Suppressor macrophage treated with lipopolysaccharide for 1 hour (primary cell): ENCODE results near the gene MCTP2.
"Not testable (repeated sequence)": the region's sequence is repeated elsewhere in the genome, so short reads cannot be mapped to it uniquely, and the experiment has no call there.

Experiments
- DNase-seq, 3 donors: peaks; one replicate each; pipeline ENCODE4 v3.0.0-alpha.2; 2020 to 2022

MCTP2 gene

GRCh38 chr15:94236608-94237007, 5.2 kb downstream of the MCTP2 start:
- no peak for DNase-seq

GRCh38 chr15:94237903-94238302, 6.5 kb downstream of the MCTP2 start:
- no peak for DNase-seq

- no peak for DNase-seq
Observed at GRCh38 chr15:94238539-94239118, 7.3 kb downstream of the MCTP2 start.

- DNase-seq, result no peak
Observed at GRCh38 chr15:94239474-94239873, 8.1 kb downstream of the MCTP2 start.

- no peak for DNase-seq
Observed at GRCh38 chr15:94240480-94240879, 9.1 kb downstream of the MCTP2 start.

- DNase-seq, result no peak
Observed at GRCh38 chr15:94242257-94242656, 10.9 kb downstream of the MCTP2 start.

- DNase-seq, result not testable (repeated sequence)
Observed at GRCh38 chr15:94243003-94243402, 11.6 kb downstream of the MCTP2 start.

- no peak for DNase-seq
Observed at GRCh38 chr15:94243418-94243817, 12.1 kb downstream of the MCTP2 start.

GRCh38 chr15:94246016-94246415, 14.7 kb downstream of the MCTP2 start:
- no peak for DNase-seq

GRCh38 chr15:94247789-94248638, 16.7 kb downstream of the MCTP2 start:
- no peak for DNase-seq

- DNase-seq, result no peak
Observed at GRCh38 chr15:94250801-94251200, 19.4 kb downstream of the MCTP2 start.

- no peak for DNase-seq
Observed at GRCh38 chr15:94252223-94252766, 20.9 kb downstream of the MCTP2 start.

GRCh38 chr15:94252906-94253491, 21.6 kb downstream of the MCTP2 start:
- DNase-seq, result no peak

GRCh38 chr15:94253742-94254141, 22.4 kb downstream of the MCTP2 start:
- DNase-seq, result peak in 1 of 3 donors; percentile 28

- DNase-seq, result no peak
Observed at GRCh38 chr15:94255540-94255939, 24.2 kb downstream of the MCTP2 start.

- no peak for DNase-seq
Observed at GRCh38 chr15:94256511-94256910, 25.1 kb downstream of the MCTP2 start.

- DNase-seq, result not testable (repeated sequence)
Observed at GRCh38 chr15:94257776-94258175, 26.4 kb downstream of the MCTP2 start.

- DNase-seq, result no peak
Observed at GRCh38 chr15:94258246-94258645, 26.9 kb downstream of the MCTP2 start.

- DNase-seq, result peak in 2 of 3 donors; percentile 28 to 35
Observed at GRCh38 chr15:94259121-94259751, 27.9 kb downstream of the MCTP2 start.

GRCh38 chr15:94259863-94260262, 28.5 kb downstream of the MCTP2 start:
- peak in 1 of 3 donors; percentile 3 for DNase-seq

- DNase-seq, result no peak
Observed at GRCh38 chr15:94262201-94262600, 30.8 kb downstream of the MCTP2 start.

- DNase-seq, result peak in 1 of 3 donors; percentile 22
Observed at GRCh38 chr15:94263341-94264273, 32.2 kb downstream of the MCTP2 start.
